Endothelial cell of umbilical vein (primary cell): ENCODE measurements around the gene FANCE. TPM values are rescaled to one million over a fixed set of nuclear protein-coding genes. Genes with fewer than 3 reads are reported as not detected.

Experiments
- BruUV-seq: library from RNA; stranded (reverse); fragments of 400-500 nt; replicated peaks from 2 replicates; lab custom pipeline; 2021; lab: Mats Ljungman, UMichigan
- CTCF ChIA-PET: fragments of 300-600, 350-600 bp; sonication (Branson Sonifier 250); formaldehyde crosslinking; loops from one replicate; lab custom pipeline; 2021; ENCODE audit warnings: antibody characterized with exemption, inconsistent platforms; lab: Charles Lee
- POLR2A ChIA-PET: fragments of 300-600, 350-600 bp; sonication (Branson Sonifier 250); formaldehyde crosslinking; loops from one replicate; lab custom pipeline; 2021; ENCODE audit warnings: antibody characterized with exemption, inconsistent platforms; lab: Charles Lee
- DNase-seq: peaks from one replicate; pipeline ENCODE4 v3.0.0-alpha.2; 2011; ENCODE audit warnings: low read depth, low spot score
- FAIRE-seq: peaks from 2 replicates; lab custom pipeline; 2011; peaks lifted over from hg19 to GRCh38; lab: Jason Lieb, UNC
- H2AFZ ChIP-seq: 2 replicates; pipeline ENCODE4 v1.6.0; 2012; ENCODE audit warnings: low read depth, low read length, control low read depth, inconsistent platforms
- H3K27ac ChIP-seq: 2 replicates; pipeline ENCODE4 v1.5.1; 2011; ENCODE audit warnings: low read depth, mild to moderate bottlenecking, control low read depth, low read length, moderate library complexity; ENCODE audit not compliant: insufficient read depth
- H3K27me3 ChIP-seq, 2 experiments: 2 replicates each; pipeline versions ENCODE4 v1.6.0 to v1.6.1; 2011; ENCODE audit warnings: low read length in 2 of 2, mixed read lengths in 1 of 2; ENCODE audit not compliant: control insufficient read depth in 2 of 2, insufficient read depth in 2 of 2
- H3K36me3 ChIP-seq, 2 experiments: 2 replicates in 1 of 2; 3 replicates in 1 of 2; pipeline ENCODE4 v1.5.1; 2011; ENCODE audit warnings: low read length in 2 of 2, mild to moderate bottlenecking in 1 of 2, moderate library complexity in 1 of 2; ENCODE audit not compliant: control insufficient read depth in 2 of 2, insufficient read depth in 2 of 2; ENCODE audit errors: extremely low read depth in 1 of 2
- H3K4me1 ChIP-seq: 3 replicates; pipeline ENCODE4 v1.5.1; 2011; ENCODE audit warnings: mild to moderate bottlenecking, low read length; ENCODE audit not compliant: control insufficient read depth, insufficient read depth; ENCODE audit errors: extremely low read depth
- H3K4me2 ChIP-seq: 2 replicates; pipeline ENCODE4 v1.6.1; 2011; ENCODE audit warnings: low read length, control low read depth, mixed read lengths; ENCODE audit not compliant: insufficient read depth
- H3K4me3 ChIP-seq, 3 experiments: fragments of 200-600 bp in 1 of 3; sonication (generic), shearing (Covaris generic) in 1 of 3; replicated peaks in 1 of 3; 2 replicates each; pipeline ENCODE4 v1.5.1; 2011 to 2016; ENCODE audit warnings: control low read depth in 3 of 3, low read length in 3 of 3, mild to moderate bottlenecking in 2 of 3, inconsistent platforms in 1 of 3, low read depth in 1 of 3, moderate library complexity in 1 of 3; ENCODE audit not compliant: insufficient read depth in 1 of 3
- H3K79me2 ChIP-seq: 2 replicates; pipeline ENCODE4 v1.6.0; 2012; ENCODE audit warnings: low read length, inconsistent platforms; ENCODE audit not compliant: control insufficient read depth, insufficient read depth
- H3K9ac ChIP-seq: replicated peaks from 2 replicates; pipeline ENCODE3; 2011; ENCODE audit warnings: low read length, control low read depth; ENCODE audit not compliant: insufficient read depth; ENCODE audit errors: extremely low read depth
- H3K9me1 ChIP-seq: replicated peaks from 3 replicates; pipeline ENCODE4 v1.6.0; 2011; ENCODE audit warnings: mild to moderate bottlenecking, low read length; ENCODE audit not compliant: control insufficient read depth, insufficient read depth; ENCODE audit errors: extremely low read depth
- H3K9me3 ChIP-seq: replicated peaks from 2 replicates; pipeline ENCODE4 v1.5.1; 2012; ENCODE audit warnings: low read length, inconsistent platforms; ENCODE audit not compliant: control insufficient read depth, insufficient read depth
- H4K20me1 ChIP-seq: replicated peaks from 2 replicates; pipeline ENCODE3; 2011; ENCODE audit warnings: mild to moderate bottlenecking, low read length; ENCODE audit not compliant: control insufficient read depth, insufficient read depth; ENCODE audit errors: extremely low read depth
- CTCF ChIP-seq, 2 donors: IDR thresholded peaks; 1 replicate in 1 of 2; 2 replicates in 1 of 2; pipeline ENCODE4 v1.5.1; 2011; ENCODE audit warnings: low read length in 2 of 2, mild to moderate bottlenecking in 2 of 2, moderate library complexity in 2 of 2, control low read depth in 1 of 2, inconsistent platforms in 1 of 2, low read depth in 1 of 2; ENCODE audit not compliant: insufficient read depth in 1 of 2; ENCODE audit errors: extremely low read depth in 1 of 2
- EZH2 ChIP-seq: IDR thresholded peaks from 2 replicates; pipeline ENCODE4 v1.6.1; 2012; ENCODE audit warnings: borderline replicate concordance, low read depth, mild to moderate bottlenecking, moderate library complexity, low read length, inconsistent platforms; ENCODE audit not compliant: severe bottlenecking
- FOS ChIP-seq: IDR thresholded peaks from 2 replicates; pipeline ENCODE4 v1.6.1; 2011; ENCODE audit warnings: mild to moderate bottlenecking, low read length, moderate library complexity, borderline replicate concordance; ENCODE audit not compliant: insufficient read depth
- GATA2 ChIP-seq: IDR thresholded peaks from 2 replicates; pipeline ENCODE4 v1.7.0; 2011; ENCODE audit warnings: low read depth, mild to moderate bottlenecking, moderate library complexity, mixed read lengths, low read length; ENCODE audit not compliant: insufficient read length, insufficient read depth
- JUN ChIP-seq: IDR thresholded peaks from 2 replicates; pipeline ENCODE4 v1.6.1; 2011; ENCODE audit warnings: borderline replicate concordance, low read depth; ENCODE audit not compliant: insufficient read length, insufficient read depth
- MAX ChIP-seq: IDR thresholded peaks from 2 replicates; pipeline ENCODE4 v1.6.1; 2011; ENCODE audit not compliant: insufficient read depth, insufficient read length
- MYC ChIP-seq: IDR thresholded peaks from one replicate; pipeline ENCODE4 v1.6.1; 2011; ENCODE audit warnings: mild to moderate bottlenecking, low read depth, low read length
- POLR2A ChIP-seq: IDR thresholded peaks from 2 replicates; pipeline ENCODE4 v1.6.1; 2012; ENCODE audit warnings: low read depth, mild to moderate bottlenecking, control low read depth, low read length
- POLR2AphosphoS5 ChIP-seq: IDR thresholded peaks from 2 replicates; pipeline ENCODE4 v1.6.1; 2012; ENCODE audit warnings: low read depth, mild to moderate bottlenecking, control low read depth, low read length, moderate library complexity; ENCODE audit not compliant: insufficient read depth
- dilution Hi-C: fragments of 300-500 bp; cut with MboI; formaldehyde crosslinking; loops from one replicate; pipeline ENCODE4 v1.15.0; 2019; ENCODE audit warnings: low sequenced_read_pairs; ENCODE audit not compliant: extremely low pct_ligation_motif_present
- intact Hi-C: fragments of 100-400 bp; cut with micrococcal nuclease; formaldehyde crosslinking; loops from one replicate; pipeline ENCODE4 v1.10.0; 2022
- polyA plus RNA-seq, 4 experiments: library from polyadenylated mRNA; depleted of rRNA in 3 of 4; stranded (reverse) in 3 of 4; unstranded in 1 of 4; fragments of >200 nt; gene quantifications; 2 replicates each; pipeline versions ENCODE4 v1.2.1 to v1.2.3, GENCODE V29; 2011 to 2012; ENCODE audit warnings: missing spikeins in 1 of 4
- total RNA-seq: library from RNA; stranded (reverse); gene quantifications from 2 replicates; pipeline ENCODE4 v1.2.3, GENCODE V29; 2021

Gene FANCE
- total and polyA plus RNA-seq, 2 donors (not counting 3 experiments of a cell fraction or from before 2014, with no cell fraction given), result 9.1 to 12.7 TPM

GRCh38 chr6:35508542-35508941, 56.4 kb downstream of the FANCE start:
- no peak overlapping the region for H2AFZ ChIP-seq
- TF ChIP-seq EZH2 (no peak), CTCF (IDR thresholded peaks at IDR 0.05; ENCODE audit: extremely low read depth in 1 of 2, insufficient read depth in 1 of 2, low read depth in 1 of 2, low read length in 2 of 2) (no peak), JUN (no peak), FOS (no peak), MYC (no peak), POLR2A (no peak), MAX (no peak), POLR2AphosphoS5 (no peak), GATA2 (no peak)
- H3K9me3 ChIP-seq, result no peaks in the 10 kb centered on the region
- no peak overlapping the region for H3K27ac ChIP-seq
- BruUV-seq, result no TSS peak
- H3K4me3 ChIP-seq, result no peak overlapping the region
- H4K20me1 ChIP-seq, result no peaks in the 10 kb centered on the region
- no peaks in the 10 kb centered on the region for H3K79me2 ChIP-seq
- dilution Hi-C loops, result no loop called here
- no peak for FAIRE-seq
- no peaks in the 10 kb centered on the region for H3K36me3 ChIP-seq
- H3K27me3 ChIP-seq, result peaks cover 25 to 50% of the 10 kb centered on the region in 2 experiments
- no peak overlapping the region for H3K9ac ChIP-seq
- ChIA-PET POLR2A (interaction anchor here (0.6 kb wide), 2 partner anchors 72 to 198 kb away, joined by 3 read pairs; no protein-coding TSS in a partner anchor), CTCF (interaction anchor here (0.9 to 2.5 kb wide), 3 partner anchors 13 to 228 kb away, joined by 3 to 11 read pairs (median 4); partner anchors contain the start of gene ARMC12)
- H3K4me1 ChIP-seq, result no peaks in the 10 kb centered on the region
- intact Hi-C loops, result no loop called here
- no peak overlapping the region for H3K4me2 ChIP-seq
- DNase-seq, result no peak
- H3K9me1 ChIP-seq, result no peaks in the 10 kb centered on the region
